GM23338 (cell line): ENCODE data around the gene TUBA1C. TPM values are rescaled to one million over a fixed set of nuclear protein-coding genes. Genes with fewer than 3 reads are reported as not detected.

ENCODE experiments used
- ATAC-seq: fragments of 200-7000 bp; cut with Tn5 transposase; 3 replicates; pipeline ENCODE4 v1.9.1; 2020
- DNase-seq: peaks from one replicate; pipeline ENCODE4 v3.0.0-alpha.2; 2015; ENCODE audit warnings: low spot score
- H2AFZ ChIP-seq: fragments of 200-600 bp; sonication (generic); 2 replicates; pipeline ENCODE4 v1.8.0; 2016; ENCODE audit warnings: antibody characterized with exemption, mild to moderate bottlenecking, moderate library complexity
- H3F3A ChIP-seq: fragments of 200-600 bp; sonication (generic); replicated peaks from 2 replicates; pipeline ENCODE4 v1.8.0; 2017; ENCODE audit warnings: antibody characterized with exemption, mixed run types, low read depth
- H3K27ac ChIP-seq: fragments of 200-600 bp; sonication (generic); 2 replicates; pipeline ENCODE4 v1.6.1; 2016; ENCODE audit warnings: low read depth
- H3K27me3 ChIP-seq: fragments of 200-600 bp; sonication (generic); 2 replicates; pipeline ENCODE4 v1.8.0; 2016; ENCODE audit warnings: mild to moderate bottlenecking, mixed run types, moderate library complexity; ENCODE audit not compliant: insufficient read depth
- H3K36me3 ChIP-seq: fragments of 200-600 bp; sonication (generic); 2 replicates; pipeline ENCODE4 v1.8.0; 2016; ENCODE audit warnings: mild to moderate bottlenecking; ENCODE audit not compliant: insufficient read depth
- H3K4me1 ChIP-seq: fragments of 200-600 bp; sonication (generic); 2 replicates; pipeline ENCODE4 v1.8.0; 2016; ENCODE audit warnings: mild to moderate bottlenecking, moderate library complexity; ENCODE audit not compliant: insufficient read depth
- H3K4me2 ChIP-seq: fragments of 200-600 bp; sonication (generic); 2 replicates; pipeline ENCODE4 v1.7.1; 2017; ENCODE audit warnings: mixed run types
- H3K4me3 ChIP-seq: fragments of 200-600 bp; sonication (generic); 2 replicates; pipeline ENCODE4 v1.6.1; 2016; ENCODE audit warnings: mixed run types
- H3K79me2 ChIP-seq: fragments of 200-600 bp; sonication (generic); replicated peaks from 2 replicates; pipeline ENCODE4 v1.8.0; 2017; ENCODE audit warnings: mild to moderate bottlenecking; ENCODE audit not compliant: insufficient read depth
- H3K9me2 ChIP-seq: fragments of 200-600 bp; sonication (generic); 2 replicates; pipeline ENCODE4 v1.8.0; 2017; ENCODE audit not compliant: insufficient read depth
- H4K20me1 ChIP-seq: fragments of 200-600 bp; sonication (generic); replicated peaks from 2 replicates; pipeline ENCODE4 v1.8.0; 2017; ENCODE audit warnings: mild to moderate bottlenecking; ENCODE audit not compliant: insufficient read depth
- H3K27ac Mint-ChIP-seq: 2 replicates; pipeline ENCODE4 v1.8.0; 2020; ENCODE audit warnings: inconsistent platforms, mild to moderate bottlenecking, moderate library complexity, mixed read lengths
- H3K27me3 Mint-ChIP-seq: 3 replicates; pipeline ENCODE4 v1.8.0; 2022; ENCODE audit warnings: low read depth, mild to moderate bottlenecking, moderate library complexity, mixed read lengths, inconsistent platforms; ENCODE audit not compliant: insufficient read depth, poor library complexity
- H3K36me3 Mint-ChIP-seq: 3 replicates; pipeline ENCODE4 v1.8.0; 2021; ENCODE audit warnings: low read depth, mild to moderate bottlenecking, inconsistent platforms, moderate library complexity, mixed read lengths
- H3K4me1 Mint-ChIP-seq: 3 replicates; pipeline ENCODE4 v1.8.0; 2020; ENCODE audit warnings: mild to moderate bottlenecking, inconsistent platforms, mixed read lengths
- H3K4me3 Mint-ChIP-seq: 3 replicates; pipeline ENCODE4 v1.8.0; 2021; ENCODE audit warnings: moderate library complexity, mild to moderate bottlenecking, inconsistent platforms, mixed read lengths
- H3K9me3 Mint-ChIP-seq: 3 replicates; pipeline ENCODE4 v1.8.0; 2020; ENCODE audit warnings: moderate library complexity, mild to moderate bottlenecking, inconsistent platforms, mixed read lengths
- CREB1 ChIP-seq: fragments of 250-450 bp; sonication (Bioruptor Pico); IDR thresholded peaks from 2 replicates; pipeline ENCODE4 v1.5.0; 2020; ENCODE audit warnings: low read depth, mild to moderate bottlenecking, moderate library complexity
- CTCF ChIP-seq, 2 experiments: fragments of 200-600 bp in 1 of 2; sonication (generic) in 1 of 2; conservative IDR thresholded peaks; 2 replicates each; pipeline versions ENCODE4 v1.5.1 to v1.6.1; 2016 to 2017; ENCODE audit warnings: antibody characterized with exemption in 2 of 2, low read depth in 2 of 2, mild to moderate bottlenecking in 2 of 2, moderate library complexity in 1 of 2
- ETS1 ChIP-seq: IDR thresholded peaks from 2 replicates; pipeline ENCODE4 v1.6.1; 2016; ENCODE audit warnings: antibody characterized with exemption
- EZH2 ChIP-seq: fragments of 200-600 bp; sonication (generic); IDR thresholded peaks from one replicate; pipeline ENCODE4 v1.8.0; 2017; ENCODE audit warnings: antibody characterized with exemption, mild to moderate bottlenecking, low read depth; ENCODE audit not compliant: unreplicated experiment
- EZH2phosphoT487 ChIP-seq: fragments of 200-600 bp; sonication (generic); IDR thresholded peaks from one replicate; pipeline ENCODE4 v1.8.1; 2018; ENCODE audit warnings: antibody characterized with exemption; ENCODE audit not compliant: unreplicated experiment
- JUNB ChIP-seq: IDR thresholded peaks from one replicate; pipeline ENCODE4 v1.6.1; 2016; ENCODE audit warnings: antibody characterized with exemption; ENCODE audit not compliant: unreplicated experiment
- NANOG ChIP-seq: IDR thresholded peaks from 2 replicates; pipeline ENCODE4 v1.6.1; 2016; ENCODE audit warnings: antibody characterized with exemption, borderline replicate concordance
- POLR2AphosphoS5 ChIP-seq: IDR thresholded peaks from 2 replicates; pipeline ENCODE4 v1.6.1; 2016; ENCODE audit warnings: antibody characterized with exemption, low read depth
- STAT1 ChIP-seq: IDR thresholded peaks from one replicate; pipeline ENCODE4 v1.6.1; 2016; ENCODE audit warnings: antibody characterized with exemption; ENCODE audit not compliant: unreplicated experiment
- ZNF114 ChIP-seq: fragments of 250-450 bp; sonication (Bioruptor Pico); IDR thresholded peaks from 2 replicates; pipeline ENCODE4 v1.5.0; 2020; ENCODE audit warnings: mild to moderate bottlenecking, moderate library complexity
- ZNF331 ChIP-seq: fragments of 250-450 bp; sonication (Bioruptor Pico); IDR thresholded peaks from 2 replicates; pipeline ENCODE4 v1.5.0; 2020; ENCODE audit warnings: low read depth, mild to moderate bottlenecking, moderate library complexity
- ZNF462 ChIP-seq: fragments of 250-450 bp; sonication (Bioruptor Pico); IDR thresholded peaks from 2 replicates; pipeline ENCODE4 v1.5.0; 2020; ENCODE audit warnings: mild to moderate bottlenecking, moderate library complexity
- polyA plus RNA-seq: library from polyadenylated mRNA; unstranded; fragments of >200 nt; fragmentation: Nextera tagmentation; extraction: Ambion mirVana; gene quantifications from 2 replicates; pipeline ENCODE4 v1.2.1, GENCODE V29; 2016
- total RNA-seq: library from RNA; depleted of rRNA; stranded (reverse); fragments of >200 nt; shearing (Covaris generic); gene quantifications from 2 replicates; pipeline ENCODE4 v1.2.3, GENCODE V29; 2014
- TF ChIP-seq, protein P1 (sequence below): IDR thresholded peaks from one replicate; pipeline ENCODE4 v1.6.1; 2018; ENCODE audit warnings: antibody characterized with exemption; ENCODE audit not compliant: unreplicated experiment

TUBA1C gene
- total and polyA plus RNA-seq, 2 experiments from 2014 or later, result 191 to 728 TPM

GRCh38 chr12:49220972-49221371 lies 43.9 kb upstream of the TUBA1C start (continued):
- TF ChIP-seq POLR2AphosphoS5 (no peak), NANOG (no peak), EZH2 (no peak)

DNA sequence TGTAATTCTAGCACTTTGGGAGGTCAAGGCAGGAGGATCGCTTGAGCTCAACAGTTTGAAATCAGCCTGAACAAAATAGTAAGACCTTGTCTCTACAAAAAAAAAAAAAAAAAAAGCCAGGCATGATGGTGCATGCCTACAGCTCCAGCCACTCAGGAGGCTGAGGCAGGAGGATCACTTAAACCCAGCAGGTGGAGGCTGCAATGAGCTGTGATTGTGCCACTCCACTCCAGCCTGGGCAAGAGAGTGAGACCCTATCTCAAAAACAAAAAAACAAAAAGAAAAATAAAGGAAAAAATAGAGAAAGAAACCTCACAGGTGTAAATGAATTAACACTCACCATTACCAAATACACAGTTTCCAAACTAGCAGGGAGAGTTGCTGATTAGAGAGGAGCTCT lies 41.8 kb upstream of the TUBA1C start:
- no peak overlapping the region for H3K4me3 Mint-ChIP-seq
- no peaks in the 10 kb centered on the region for H3K79me2 ChIP-seq
- no peaks in the 10 kb centered on the region for H3K9me3 Mint-ChIP-seq
- no peaks in the 10 kb centered on the region for H3F3A ChIP-seq
- peaks cover 8% of the 10 kb centered on the region for H3K27me3 Mint-ChIP-seq
- no peaks in the 10 kb centered on the region for H4K20me1 ChIP-seq
- no peak overlapping the region for H3K4me3 ChIP-seq
- H3K36me3 Mint-ChIP-seq, result no peaks in the 10 kb centered on the region
- H3K27ac Mint-ChIP-seq, result no peak overlapping the region
- no peaks in the 10 kb centered on the region for H3K36me3 ChIP-seq
- H3K4me1 ChIP-seq, result no peaks in the 10 kb centered on the region
- DNase-seq (no peak), ATAC-seq (no peak)
- no peaks in the 10 kb centered on the region for H3K4me1 Mint-ChIP-seq
- no peaks in the 10 kb centered on the region for H3K27me3 ChIP-seq
- H3K4me2 ChIP-seq, result no peak overlapping the region
- no peak overlapping the region for H3K27ac ChIP-seq
- TF ChIP-seq NANOG, result no peak
- no peak for TF ChIP-seq EZH2
- no peak for TF ChIP-seq POLR2AphosphoS5
- TF ChIP-seq CREB1 (CRISPR knock-in tag), result no peak
- no peak for TF ChIP-seq ETS1
- no peak for TF ChIP-seq CTCF (conservative IDR thresholded peaks at IDR 0.05; ENCODE audit: low read depth in 2 of 2)
- TF ChIP-seq, protein P1, sequence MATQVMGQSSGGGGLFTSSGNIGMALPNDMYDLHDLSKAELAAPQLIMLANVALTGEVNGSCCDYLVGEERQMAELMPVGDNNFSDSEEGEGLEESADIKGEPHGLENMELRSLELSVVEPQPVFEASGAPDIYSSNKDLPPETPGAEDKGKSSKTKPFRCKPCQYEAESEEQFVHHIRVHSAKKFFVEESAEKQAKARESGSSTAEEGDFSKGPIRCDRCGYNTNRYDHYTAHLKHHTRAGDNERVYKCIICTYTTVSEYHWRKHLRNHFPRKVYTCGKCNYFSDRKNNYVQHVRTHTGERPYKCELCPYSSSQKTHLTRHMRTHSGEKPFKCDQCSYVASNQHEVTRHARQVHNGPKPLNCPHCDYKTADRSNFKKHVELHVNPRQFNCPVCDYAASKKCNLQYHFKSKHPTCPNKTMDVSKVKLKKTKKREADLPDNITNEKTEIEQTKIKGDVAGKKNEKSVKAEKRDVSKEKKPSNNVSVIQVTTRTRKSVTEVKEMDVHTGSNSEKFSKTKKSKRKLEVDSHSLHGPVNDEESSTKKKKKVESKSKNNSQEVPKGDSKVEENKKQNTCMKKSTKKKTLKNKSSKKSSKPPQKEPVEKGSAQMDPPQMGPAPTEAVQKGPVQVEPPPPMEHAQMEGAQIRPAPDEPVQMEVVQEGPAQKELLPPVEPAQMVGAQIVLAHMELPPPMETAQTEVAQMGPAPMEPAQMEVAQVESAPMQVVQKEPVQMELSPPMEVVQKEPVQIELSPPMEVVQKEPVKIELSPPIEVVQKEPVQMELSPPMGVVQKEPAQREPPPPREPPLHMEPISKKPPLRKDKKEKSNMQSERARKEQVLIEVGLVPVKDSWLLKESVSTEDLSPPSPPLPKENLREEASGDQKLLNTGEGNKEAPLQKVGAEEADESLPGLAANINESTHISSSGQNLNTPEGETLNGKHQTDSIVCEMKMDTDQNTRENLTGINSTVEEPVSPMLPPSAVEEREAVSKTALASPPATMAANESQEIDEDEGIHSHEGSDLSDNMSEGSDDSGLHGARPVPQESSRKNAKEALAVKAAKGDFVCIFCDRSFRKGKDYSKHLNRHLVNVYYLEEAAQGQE, result no peak
- TF ChIP-seq ZNF331 (CRISPR knock-in tag), result no peak
- TF ChIP-seq ZNF462 (CRISPR knock-in tag), result no peak
- no peak for TF ChIP-seq STAT1
- no peak for TF ChIP-seq JUNB
- no peak for TF ChIP-seq ZNF114
- no peak for TF ChIP-seq EZH2phosphoT487
- peak overlapping the region; percentile 18; the same call in 1 of the 2 replicates for H2AFZ ChIP-seq
- no peaks in the 10 kb centered on the region for H3K9me2 ChIP-seq
